Measurements from ENCODE around the gene SAPCD1. TPM values are rescaled to one million over a fixed set of nuclear protein-coding genes. Genes with fewer than 3 reads are reported as not detected.

The SAPCD1 gene
- total RNA-seq, 2 donors from 2014 or later, result not detected

DNA sequence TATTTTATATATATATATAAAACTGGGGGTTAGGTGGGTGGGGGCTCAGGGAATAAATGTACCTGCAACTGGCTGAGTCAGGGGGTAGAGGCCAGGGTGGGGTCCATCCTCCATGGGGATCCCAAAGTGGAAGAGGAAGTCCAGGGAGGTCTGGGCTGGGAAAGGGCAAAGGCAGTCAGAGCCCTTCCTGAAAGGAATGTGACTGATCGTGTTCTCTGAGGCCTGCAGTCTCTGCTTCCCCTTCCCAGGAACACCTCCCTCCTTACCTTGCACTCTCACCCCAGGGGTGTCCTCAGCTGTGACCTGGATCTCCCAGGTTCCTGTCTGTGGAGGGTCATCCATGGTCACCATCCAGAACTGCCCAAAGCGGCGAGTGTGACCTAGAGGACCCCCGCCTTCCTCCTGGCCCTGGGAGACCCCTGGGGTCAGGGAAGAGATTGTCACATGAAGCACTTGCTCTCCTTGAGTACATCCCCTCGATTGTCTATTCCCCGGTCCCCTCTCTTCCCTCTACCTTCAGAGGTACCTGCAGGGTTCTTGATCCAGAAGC is 4.7 kb downstream of the SAPCD1 start:
- Histone ChIP-seq H3K9me3 (no peaks in the 10 kb centered on the region), H3K27ac (no peak overlapping the region), H3K36me3 (no peaks in the 10 kb centered on the region), H3K27me3 (no peaks in the 10 kb centered on the region), H3K4me3 (no peak overlapping the region), H3K4me1 (peaks cover 0 to 4% of the 10 kb centered on the region in 2 donors)
- TF ChIP-seq, protein P1, sequence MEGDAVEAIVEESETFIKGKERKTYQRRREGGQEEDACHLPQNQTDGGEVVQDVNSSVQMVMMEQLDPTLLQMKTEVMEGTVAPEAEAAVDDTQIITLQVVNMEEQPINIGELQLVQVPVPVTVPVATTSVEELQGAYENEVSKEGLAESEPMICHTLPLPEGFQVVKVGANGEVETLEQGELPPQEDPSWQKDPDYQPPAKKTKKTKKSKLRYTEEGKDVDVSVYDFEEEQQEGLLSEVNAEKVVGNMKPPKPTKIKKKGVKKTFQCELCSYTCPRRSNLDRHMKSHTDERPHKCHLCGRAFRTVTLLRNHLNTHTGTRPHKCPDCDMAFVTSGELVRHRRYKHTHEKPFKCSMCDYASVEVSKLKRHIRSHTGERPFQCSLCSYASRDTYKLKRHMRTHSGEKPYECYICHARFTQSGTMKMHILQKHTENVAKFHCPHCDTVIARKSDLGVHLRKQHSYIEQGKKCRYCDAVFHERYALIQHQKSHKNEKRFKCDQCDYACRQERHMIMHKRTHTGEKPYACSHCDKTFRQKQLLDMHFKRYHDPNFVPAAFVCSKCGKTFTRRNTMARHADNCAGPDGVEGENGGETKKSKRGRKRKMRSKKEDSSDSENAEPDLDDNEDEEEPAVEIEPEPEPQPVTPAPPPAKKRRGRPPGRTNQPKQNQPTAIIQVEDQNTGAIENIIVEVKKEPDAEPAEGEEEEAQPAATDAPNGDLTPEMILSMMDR (IDR thresholded peaks at IDR 0.05), result no peak
- DNase-seq (ENCODE audit: low spot score), result no peak

DNA sequence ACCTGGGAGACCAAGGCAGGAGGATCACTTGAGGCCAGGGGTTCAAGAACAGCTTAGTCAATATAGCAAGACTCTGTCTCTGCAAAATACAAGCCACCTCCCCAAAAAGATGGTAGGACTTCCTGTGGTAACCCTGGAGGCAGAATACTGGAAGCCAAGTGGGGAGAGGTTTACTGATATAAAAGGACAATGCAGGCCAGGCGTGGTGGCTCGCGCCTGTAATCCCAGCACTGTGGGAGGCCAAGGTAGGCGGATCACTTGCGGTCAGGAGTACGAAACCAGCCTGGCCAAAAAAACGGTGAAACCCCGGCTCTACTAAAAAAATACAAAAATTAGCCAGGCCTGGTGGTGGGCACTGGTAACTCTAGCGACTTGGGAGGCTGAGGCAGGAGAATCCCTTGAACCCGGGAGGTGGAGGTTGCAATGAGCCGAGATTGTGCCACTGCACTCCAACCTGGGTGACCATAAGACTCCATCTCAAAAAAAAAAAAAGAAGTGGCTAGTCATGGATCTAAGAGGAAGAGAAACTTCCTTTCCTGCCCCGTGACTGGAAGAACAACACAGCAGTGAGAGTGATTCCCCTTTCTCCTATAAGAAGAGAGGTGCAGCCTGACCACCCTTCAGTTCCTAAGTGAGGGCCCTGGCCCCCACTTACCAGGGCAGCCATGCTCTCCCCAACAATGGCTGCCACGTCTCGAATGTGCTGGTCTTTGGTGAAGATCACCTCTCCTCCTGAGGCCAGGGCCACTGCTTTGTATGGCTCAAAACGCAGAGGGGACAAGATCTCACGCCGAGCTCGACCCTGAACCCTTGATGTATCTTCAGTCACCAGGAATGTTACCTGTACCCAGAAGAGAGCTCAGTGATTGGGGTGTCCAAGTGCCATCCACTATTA is 6.2 kb downstream of the SAPCD1 start:
- Histone ChIP-seq H3K36me3 (no peaks in the 10 kb centered on the region), H3K4me1 (peaks cover 0 to 4% of the 10 kb centered on the region in 2 donors), H3K27ac (no peak overlapping the region), H3K4me3 (no peak overlapping the region), H3K27me3 (no peaks in the 10 kb centered on the region), H3K9me3 (no peaks in the 10 kb centered on the region)
- DNase-seq (ENCODE audit: low spot score), result no peak
- TF ChIP-seq, protein P1 (IDR thresholded peaks at IDR 0.05), result no peak

DNA sequence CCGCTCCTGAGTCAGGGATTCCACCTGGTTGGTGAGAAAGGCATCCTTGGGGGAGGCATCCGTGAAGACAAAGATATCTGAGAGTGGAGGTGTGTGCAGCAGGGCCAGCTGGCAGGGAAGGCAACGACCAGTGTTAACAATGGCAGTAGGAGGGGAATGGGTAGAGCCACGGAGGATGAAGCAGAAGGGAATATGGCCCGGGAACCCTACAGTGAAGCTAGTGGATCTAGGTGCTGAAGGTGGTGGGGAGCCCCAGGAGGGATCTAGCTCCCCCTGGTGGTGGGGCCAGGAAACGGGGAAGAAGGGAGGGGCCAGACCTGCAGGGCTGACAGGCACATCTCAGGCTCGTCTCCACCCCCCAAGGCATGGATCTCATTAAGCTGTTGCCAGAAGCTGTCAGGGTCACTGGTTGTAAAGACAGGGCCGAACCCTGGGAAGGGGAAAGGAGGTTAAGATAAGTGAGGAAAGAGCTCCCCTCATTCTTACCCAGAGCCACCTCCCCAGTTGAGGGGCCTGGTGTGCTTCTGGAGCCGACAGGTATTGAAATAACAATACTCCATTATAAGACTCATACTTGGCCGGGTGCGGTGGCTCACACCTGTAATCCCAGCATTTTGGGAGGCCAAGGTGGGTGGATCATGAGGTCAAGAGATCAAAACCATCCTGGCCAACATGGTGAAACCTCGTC is 7.4 kb downstream of the SAPCD1 start:
- no peaks in the 10 kb centered on the region for H3K36me3 ChIP-seq
- peak; percentile 67 for DNase-seq (ENCODE audit: low spot score)
- H3K27ac ChIP-seq, result no peak overlapping the region
- peaks cover 0 to 4% of the 10 kb centered on the region in 2 donors for H3K4me1 ChIP-seq
- H3K4me3 ChIP-seq, result no peak overlapping the region
- H3K9me3 ChIP-seq, result no peaks in the 10 kb centered on the region
- TF ChIP-seq, protein P1 (IDR thresholded peaks at IDR 0.05), result peak; percentile 44 to 75
- H3K27me3 ChIP-seq, result no peaks in the 10 kb centered on the region

DNA sequence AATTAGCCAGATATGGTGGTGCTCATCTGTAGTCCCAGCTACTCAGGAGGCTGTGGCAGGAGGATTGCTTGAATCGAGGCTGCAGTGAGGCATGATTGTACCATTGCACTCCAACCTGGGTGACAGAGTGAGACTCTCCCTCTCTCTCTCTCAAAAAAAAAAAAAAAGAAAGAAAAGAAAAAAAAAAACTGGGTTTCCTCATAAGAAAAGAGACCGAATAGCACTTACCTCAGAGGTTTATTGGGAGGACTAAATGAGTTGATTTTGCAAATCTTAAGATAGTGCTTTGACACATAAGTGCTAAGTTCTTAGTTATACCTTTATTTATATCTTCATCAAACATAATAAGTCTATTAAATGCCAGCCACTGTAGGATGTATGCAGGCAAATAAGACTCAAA is 8.4 kb downstream of the SAPCD1 start:
- no peaks in the 10 kb centered on the region for H3K9me3 ChIP-seq
- DNase-seq (ENCODE audit: low spot score), result no peak
- no peak overlapping the region for H3K27ac ChIP-seq
- no peaks in the 10 kb centered on the region for H3K27me3 ChIP-seq
- H3K36me3 ChIP-seq, result no peaks in the 10 kb centered on the region
- TF ChIP-seq, protein P1 (IDR thresholded peaks at IDR 0.05), result no peak
- H3K4me1 ChIP-seq, result peaks cover 0 to 3% of the 10 kb centered on the region in 2 donors
- no peak overlapping the region for H3K4me3 ChIP-seq

DNA sequence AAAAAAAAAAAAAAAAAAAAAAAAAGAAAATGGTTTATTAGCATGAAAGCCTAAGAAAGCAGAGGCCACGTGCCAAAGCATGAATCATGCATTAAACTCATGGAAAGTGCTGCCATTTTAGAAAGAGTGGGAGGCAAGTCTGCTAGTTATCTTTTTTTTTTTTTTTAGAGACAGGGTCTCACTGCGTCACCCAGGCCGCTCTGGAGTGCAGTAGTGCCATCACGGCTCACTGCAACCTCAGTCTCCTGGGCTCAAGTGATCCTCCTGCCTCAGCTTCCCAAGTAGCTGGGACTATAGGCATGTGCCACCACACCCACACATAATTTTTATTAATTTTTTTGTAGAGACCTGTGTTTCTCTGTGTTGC is 9.5 kb downstream of the SAPCD1 start:
- Histone ChIP-seq H3K27ac (no peak overlapping the region), H3K36me3 (no peaks in the 10 kb centered on the region), H3K4me3 (no peak overlapping the region), H3K9me3 (no peaks in the 10 kb centered on the region), H3K27me3 (no peaks in the 10 kb centered on the region), H3K4me1 (peaks cover 0 to 9% of the 10 kb centered on the region in 2 donors)
- TF ChIP-seq, protein P1 (IDR thresholded peaks at IDR 0.05), result no peak
- DNase-seq (ENCODE audit: low spot score), result no peak
